GM12873 (cell line): ENCODE results near the gene TBC1D22A.

ENCODE experiments used
- CTCF ChIP-seq: IDR thresholded peaks from 2 replicates; pipeline ENCODE4 v1.5.1; 2012; ENCODE audit warnings: low read depth, mild to moderate bottlenecking, moderate library complexity, low read length, control low read depth; ENCODE audit not compliant: insufficient read depth; ENCODE audit errors: missing control alignments

The TBC1D22A gene

GRCh38 chr22:46799626-46800025 lies 37.2 kb downstream of the TBC1D22A start:
- no peak for TF ChIP-seq CTCF

- no peak for TF ChIP-seq CTCF
Measured at GRCh38 chr22:46800102-46800857, 37.8 kb downstream of the TBC1D22A start.

- no peak for TF ChIP-seq CTCF
Measured at GRCh38 chr22:46801331-46801811, 38.9 kb downstream of the TBC1D22A start.

- no peak for TF ChIP-seq CTCF
Measured at GRCh38 chr22:46801826-46802607, 39.6 kb downstream of the TBC1D22A start.

GRCh38 chr22:46802608-46803027 lies 40.2 kb downstream of the TBC1D22A start:
- TF ChIP-seq CTCF: no peak

GRCh38 chr22:46803031-46803880 lies 40.8 kb downstream of the TBC1D22A start:
- TF ChIP-seq CTCF: peak; percentile 99
